ENCODE results near the gene KBTBD12.

DNA sequence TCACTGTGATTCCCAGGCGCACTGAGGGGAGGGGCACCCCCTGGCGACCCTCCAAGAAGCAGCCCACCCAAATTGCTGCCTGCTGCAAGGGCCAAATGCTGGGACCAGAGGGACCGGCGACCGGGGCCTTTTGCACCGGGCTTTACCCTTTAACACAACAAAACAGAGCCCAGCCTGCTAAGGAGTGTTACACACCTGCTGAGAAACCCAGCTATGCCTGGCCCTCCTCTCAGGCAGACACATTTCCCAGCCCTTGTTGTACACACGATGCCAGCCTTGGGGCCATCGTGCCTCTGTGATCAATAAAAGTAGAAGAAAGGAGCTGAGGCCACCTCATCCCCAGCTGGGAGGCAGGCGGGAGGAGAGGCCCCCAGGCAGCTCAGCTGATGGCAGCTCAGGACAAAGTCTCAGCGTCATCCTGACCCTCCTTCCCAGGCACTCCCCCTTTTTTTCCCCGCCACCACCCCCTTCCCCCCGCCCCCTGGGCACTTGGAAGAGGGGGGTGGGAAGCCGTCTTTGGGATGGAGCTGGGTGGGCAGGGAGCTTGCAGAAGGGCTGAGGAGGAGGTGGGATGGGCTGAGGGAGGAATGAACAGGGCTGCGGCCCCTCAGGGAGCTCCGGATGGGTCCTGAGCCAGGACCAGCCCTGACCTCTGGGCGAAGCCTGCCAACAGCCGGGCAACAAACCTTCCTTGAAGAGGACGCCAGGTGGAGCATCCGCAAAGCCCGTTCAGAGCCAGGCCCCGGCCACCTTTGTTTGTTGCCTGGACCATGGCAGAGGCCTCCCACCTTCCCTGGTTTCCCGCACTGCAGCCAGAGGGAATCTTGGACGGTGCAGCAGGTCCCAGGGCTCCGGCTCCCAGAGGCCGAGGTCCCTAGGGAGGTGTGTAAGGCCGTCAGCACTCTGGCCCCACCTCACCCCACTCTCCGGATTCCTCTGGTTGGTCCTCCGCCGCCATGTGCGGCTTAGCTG lies 91.3 kb downstream of the KBTBD12 start:
- TF ChIP-seq CTCF (IDR thresholded peaks at IDR 0.05; ENCODE audit: poor library complexity) = no peak
- TF ChIP-seq EZH2 (IDR thresholded peaks at IDR 0.05; ENCODE audit: borderline replicate concordance) = no peak
- TF ChIP-seq EZH2phosphoT487 (IDR thresholded peaks at IDR 0.05; ENCODE audit: low read depth, severe bottlenecking, unreplicated experiment) = no peak
